Brain microvascular endothelial cell (primary cell): ENCODE results near the gene IL31RA.

ENCODE experiments used
- DNase-seq: peaks from one replicate; pipeline ENCODE4 v3.0.0-alpha.2; 2020
- H3K27ac ChIP-seq: fragments of 250-450 bp; sonication (Bioruptor Pico); 2 replicates; pipeline ENCODE4 v1.5.1; 2020; ENCODE audit warnings: mild to moderate bottlenecking, moderate library complexity
- H3K27me3 ChIP-seq: fragments of 250-450 bp; sonication (Bioruptor Pico); replicated peaks from 2 replicates; pipeline ENCODE4 v1.5.1; 2020; ENCODE audit warnings: mild to moderate bottlenecking
- H3K36me3 ChIP-seq: fragments of 250-450 bp; sonication (Bioruptor Pico); replicated peaks from 2 replicates; pipeline ENCODE4 v1.5.1; 2020; ENCODE audit warnings: mild to moderate bottlenecking
- H3K4me3 ChIP-seq: 2 replicates; pipeline ENCODE4 v1.5.1; 2011; ENCODE audit warnings: low read depth, mild to moderate bottlenecking, control low read depth, low read length, moderate library complexity
- CTCF ChIP-seq: IDR thresholded peaks from 2 replicates; pipeline ENCODE4 v1.5.1; 2011; ENCODE audit warnings: low read depth, mild to moderate bottlenecking, moderate library complexity, low read length, control low read depth, inconsistent platforms; ENCODE audit errors: missing control alignments
- in situ Hi-C: cut with HindIII; loops from 2 replicates; pipeline ENCODE4 v1.10.0; 2017; ENCODE audit warnings: low sequenced_read_pairs, low pct_ligation_motif_present

The IL31RA gene

GRCh38 chr5:55896238-55896637 lies 45.1 kb downstream of the IL31RA start:
- H3K27me3 ChIP-seq, result no peaks in the 10 kb centered on the region
- in situ Hi-C loops, result no loop called here
- H3K27ac ChIP-seq, result no peak overlapping the region
- no peak overlapping the region for H3K4me3 ChIP-seq
- no peak for TF ChIP-seq CTCF
- H3K36me3 ChIP-seq, result no peaks in the 10 kb centered on the region
- DNase-seq, result no peak

- no peak for DNase-seq
- Histone ChIP-seq H3K4me3 (no peak overlapping the region), H3K36me3 (no peaks in the 10 kb centered on the region), H3K27me3 (no peaks in the 10 kb centered on the region), H3K27ac (no peak overlapping the region)
- no peak for TF ChIP-seq CTCF
- in situ Hi-C loops, result no loop called here
These were observed 45.5 kb downstream of the IL31RA start for GRCh38 chr5:55896663-55897062.

GRCh38 chr5:55897206-55897894 lies 46.2 kb downstream of the IL31RA start:
- DNase-seq, result no peak
- H3K36me3 ChIP-seq, result no peaks in the 10 kb centered on the region

GRCh38 chr5:55897905-55898304 lies 46.7 kb downstream of the IL31RA start:
- Histone ChIP-seq H3K36me3 (no peaks in the 10 kb centered on the region), H3K4me3 (peak overlapping the region; percentile 12), H3K27me3 (no peaks in the 10 kb centered on the region), H3K27ac (peak overlapping the region; percentile 38)
- peak; percentile 90 for DNase-seq
- in situ Hi-C loops, result no loop called here
- TF ChIP-seq CTCF, result no peak

More at GRCh38 chr5:55897206-55897894, 46.2 kb downstream of the IL31RA start:
- Histone ChIP-seq H3K27ac (peak overlapping the region; percentile 38), H3K27me3 (no peaks in the 10 kb centered on the region), H3K4me3 (peak overlapping the region; percentile 12)
- in situ Hi-C loops, result no loop called here
- no peak for TF ChIP-seq CTCF

- DNase-seq, result peak; percentile 36
- Histone ChIP-seq H3K27ac (no peak overlapping the region), H3K36me3 (no peaks in the 10 kb centered on the region), H3K27me3 (no peaks in the 10 kb centered on the region), H3K4me3 (no peak overlapping the region)
- TF ChIP-seq CTCF, result no peak
- in situ Hi-C loops, result no loop called here
These were observed 48.2 kb downstream of the IL31RA start for GRCh38 chr5:55899344-55899743.

GRCh38 chr5:55900068-55900467 lies 48.9 kb downstream of the IL31RA start:
- TF ChIP-seq CTCF, result no peak
- no peaks in the 10 kb centered on the region for H3K36me3 ChIP-seq
- DNase-seq, result no peak
- no peaks in the 10 kb centered on the region for H3K27me3 ChIP-seq
- no peak overlapping the region for H3K4me3 ChIP-seq
- in situ Hi-C loops, result no loop called here
- no peak overlapping the region for H3K27ac ChIP-seq
